Islet of Langerhans (tissue), 1 donor: Measurements from ENCODE around the gene CCL15.
"Not testable (repeated sequence)": the region's sequence is repeated elsewhere in the genome, so short reads cannot be mapped to it uniquely, and the experiment has no call there.

Source experiments
- FAIRE-seq: peaks from one replicate; lab custom pipeline; 2011; peaks lifted over from hg19 to GRCh38; lab: Jason Lieb, UNC

The CCL15 gene, protein sequence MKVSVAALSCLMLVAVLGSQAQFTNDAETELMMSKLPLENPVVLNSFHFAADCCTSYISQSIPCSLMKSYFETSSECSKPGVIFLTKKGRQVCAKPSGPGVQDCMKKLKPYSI

GRCh38 chr17:36001110-36001771, at the start of gene CCL15:
TSS of gene CCL15 (minus strand) at chr17:36001553. CDS start at chr17:36001492, 61 bp downstream.
- no peak for FAIRE-seq

DNA sequence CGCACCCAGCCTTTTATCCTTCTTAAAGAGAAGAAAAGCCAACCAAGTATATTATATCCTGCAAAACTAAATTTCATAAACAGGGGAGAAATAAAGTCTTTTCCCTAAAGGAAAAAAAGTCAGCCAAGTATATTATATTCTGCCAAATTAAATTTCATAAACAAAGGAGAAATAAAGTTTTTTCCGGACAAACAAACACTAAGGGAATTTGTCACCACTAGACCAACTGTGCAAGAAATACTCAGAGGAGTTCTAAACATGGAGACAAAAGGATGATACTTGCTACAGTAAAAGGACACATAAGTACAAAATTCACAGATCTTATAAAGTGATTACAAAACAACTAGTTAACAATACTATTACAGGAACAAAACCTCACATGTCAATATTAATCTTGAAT, 48.3 kb upstream of the CCL15 start:
- FAIRE-seq: no peak

GRCh38 chr17:36048066-36048465, 46.7 kb upstream of the CCL15 start:
- no peak for FAIRE-seq

- FAIRE-seq: no peak
Observed at GRCh38 chr17:36036235-36036634, 34.9 kb upstream of the CCL15 start.

GRCh38 chr17:36034127-36034526, 32.8 kb upstream of the CCL15 start:
- no peak for FAIRE-seq

DNA sequence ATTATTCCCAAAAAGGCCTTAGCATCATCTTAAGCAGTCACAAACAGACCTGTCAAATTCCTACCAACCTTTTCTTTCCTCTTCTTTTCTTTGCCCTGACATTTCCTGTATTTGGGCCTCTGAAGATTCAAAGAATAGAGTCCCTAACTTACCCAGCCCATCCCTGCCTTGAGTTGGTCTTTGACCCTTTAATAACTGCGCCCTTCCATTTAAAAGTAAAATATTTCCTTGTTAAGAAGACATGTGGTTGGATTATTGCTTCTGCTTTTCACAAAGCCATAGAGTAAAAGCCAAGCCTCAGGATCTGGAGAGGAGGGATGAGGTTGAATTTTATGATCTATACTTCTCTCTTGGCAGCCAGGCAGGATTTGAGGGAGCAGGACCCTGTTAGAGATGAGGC, 29.6 kb upstream of the CCL15 start:
- FAIRE-seq: no peak

- FAIRE-seq: no peak
Observed at GRCh38 chr17:36027761-36028160, 26.4 kb upstream of the CCL15 start.

DNA sequence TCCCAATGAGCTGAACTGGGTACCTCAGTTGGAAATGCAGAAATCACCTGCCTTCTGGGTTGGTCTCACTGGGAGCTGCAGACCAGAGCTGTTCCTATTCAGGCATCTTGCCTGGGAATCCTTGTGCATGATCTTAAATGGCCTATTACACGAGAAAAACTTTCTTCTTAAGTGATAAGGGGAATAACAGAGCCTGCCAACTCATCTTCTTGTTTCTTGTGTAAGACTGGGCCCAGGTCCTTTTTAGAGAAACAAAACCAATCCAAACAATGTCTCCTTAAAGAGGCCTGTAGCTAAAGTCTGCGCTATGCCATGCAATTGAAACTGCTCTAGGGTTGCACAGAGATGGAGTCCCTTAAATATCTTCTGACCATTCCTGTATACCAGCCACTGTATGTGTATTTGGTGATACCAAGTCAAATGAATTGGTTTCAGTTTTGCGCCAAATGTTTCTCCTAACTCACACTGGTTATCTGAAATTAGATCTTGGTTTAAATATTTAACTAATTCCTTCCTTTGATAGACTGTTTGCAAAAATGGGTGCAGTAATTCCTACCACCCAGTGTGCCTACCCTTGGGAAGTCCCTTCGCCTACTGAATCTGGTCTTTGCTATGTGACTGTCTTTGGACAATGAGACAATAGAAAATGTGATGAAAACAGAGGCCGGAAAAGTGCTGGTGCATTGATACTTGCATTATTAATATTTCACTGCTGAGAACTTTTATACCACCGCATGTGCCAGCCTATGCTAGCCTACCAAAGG, 22.9 kb upstream of the CCL15 start:
- no peak for FAIRE-seq

DNA sequence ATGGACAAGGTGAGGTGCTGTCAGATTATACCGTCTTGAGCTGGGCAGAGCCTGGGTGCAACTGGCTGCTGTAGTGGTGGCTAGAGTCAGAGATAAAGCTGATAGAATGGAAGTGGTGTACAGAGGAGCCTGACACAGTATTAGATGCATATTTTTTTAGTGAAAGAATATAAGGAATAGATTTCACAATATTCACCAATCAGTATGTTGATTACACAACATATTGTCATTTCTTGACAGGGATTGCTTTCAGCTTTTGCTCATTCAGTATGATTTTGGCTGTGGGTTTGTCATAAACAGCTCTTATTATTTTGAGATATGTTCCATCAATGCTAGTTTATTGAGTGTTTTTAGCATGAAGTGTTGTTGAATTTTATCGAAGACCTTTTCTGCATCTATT, 18.1 kb upstream of the CCL15 start:
- FAIRE-seq: no peak

DNA sequence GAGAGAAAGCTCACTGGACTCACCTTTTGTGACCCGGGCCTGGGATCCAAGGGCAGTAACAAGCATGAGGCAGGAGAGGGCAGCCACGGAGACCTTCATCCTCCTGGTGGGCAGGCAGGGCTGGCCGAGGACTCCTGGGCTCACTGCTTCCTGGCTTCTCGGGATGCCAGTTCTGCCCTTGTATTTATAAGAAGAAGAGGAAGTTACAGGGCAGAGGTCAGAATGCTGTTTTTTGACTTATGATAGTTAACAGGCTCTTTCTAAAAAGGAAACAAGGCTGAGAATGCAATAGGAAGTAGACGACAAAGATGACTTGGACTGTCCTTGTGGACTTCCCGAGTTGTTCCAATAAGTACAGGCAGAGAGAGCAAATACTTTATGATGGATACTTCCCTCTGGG, 16.4 kb upstream of the CCL15 start, which contains the start of gene CCL23:
Gene CCL23 (minus strand): TSS at position 174 of the 400 bp plus-strand sequence. CDS start 75 bp downstream, at position 99.
- no peak for FAIRE-seq

DNA sequence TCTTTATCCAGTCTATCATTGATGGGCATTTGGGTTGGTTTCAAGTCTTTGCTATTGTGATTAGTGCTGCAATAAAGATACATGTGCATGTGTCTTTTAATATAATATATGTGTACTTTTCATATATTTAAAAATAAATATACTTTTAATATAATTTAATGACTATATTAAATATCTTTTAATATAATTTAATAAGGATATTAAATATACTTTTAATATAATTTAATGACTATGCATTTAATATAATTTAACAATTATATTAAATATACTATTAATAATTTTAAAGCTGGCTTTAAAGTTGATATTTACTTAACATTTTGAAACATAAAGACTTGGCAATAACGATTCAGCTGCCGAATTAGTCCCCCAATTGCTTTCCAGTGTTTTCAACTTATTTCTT, 15.2 kb upstream of the CCL15 start:
- no peak for FAIRE-seq

- FAIRE-seq: not testable (repeated sequence)
Observed at GRCh38 chr17:36015895-36016294, 14.5 kb upstream of the CCL15 start.

DNA sequence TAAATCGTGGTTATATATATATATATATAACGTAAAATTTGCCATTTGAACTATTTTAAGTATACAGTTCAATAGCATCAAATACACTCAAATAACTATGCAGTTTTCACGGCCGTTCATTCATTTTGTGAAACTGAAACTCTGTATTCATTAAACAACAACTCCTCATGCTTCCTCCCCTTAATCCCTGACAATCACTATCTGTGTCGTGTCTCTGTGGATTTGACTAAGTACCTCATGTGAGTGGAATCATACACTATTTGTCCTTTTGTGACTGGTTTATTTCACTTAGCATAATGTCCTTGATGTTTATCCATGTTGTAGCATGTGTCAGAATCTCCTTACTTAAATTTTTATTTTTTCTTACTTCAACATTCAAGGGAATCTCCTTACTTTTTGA, 13.6 kb upstream of the CCL15 start:
- no peak for FAIRE-seq

DNA sequence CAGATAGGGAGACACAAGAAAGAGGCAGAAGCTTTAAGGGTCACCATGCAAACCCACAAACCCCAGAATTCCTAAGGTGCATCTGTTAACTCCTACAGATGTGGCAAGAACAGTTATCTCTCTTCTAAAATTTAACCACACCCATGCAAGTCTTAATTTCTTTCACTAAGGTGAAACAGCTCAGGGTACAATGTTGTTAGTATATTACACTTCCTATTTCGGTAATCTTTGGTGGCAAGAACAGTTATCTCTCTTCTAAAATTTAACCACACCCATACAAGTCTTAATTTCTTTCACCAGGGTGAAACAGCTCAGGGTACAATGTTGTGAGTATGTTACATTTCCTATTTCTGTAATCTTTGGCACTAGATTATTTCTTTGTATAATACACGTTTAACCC, 9.8 kb upstream of the CCL15 start:
- no peak for FAIRE-seq

DNA sequence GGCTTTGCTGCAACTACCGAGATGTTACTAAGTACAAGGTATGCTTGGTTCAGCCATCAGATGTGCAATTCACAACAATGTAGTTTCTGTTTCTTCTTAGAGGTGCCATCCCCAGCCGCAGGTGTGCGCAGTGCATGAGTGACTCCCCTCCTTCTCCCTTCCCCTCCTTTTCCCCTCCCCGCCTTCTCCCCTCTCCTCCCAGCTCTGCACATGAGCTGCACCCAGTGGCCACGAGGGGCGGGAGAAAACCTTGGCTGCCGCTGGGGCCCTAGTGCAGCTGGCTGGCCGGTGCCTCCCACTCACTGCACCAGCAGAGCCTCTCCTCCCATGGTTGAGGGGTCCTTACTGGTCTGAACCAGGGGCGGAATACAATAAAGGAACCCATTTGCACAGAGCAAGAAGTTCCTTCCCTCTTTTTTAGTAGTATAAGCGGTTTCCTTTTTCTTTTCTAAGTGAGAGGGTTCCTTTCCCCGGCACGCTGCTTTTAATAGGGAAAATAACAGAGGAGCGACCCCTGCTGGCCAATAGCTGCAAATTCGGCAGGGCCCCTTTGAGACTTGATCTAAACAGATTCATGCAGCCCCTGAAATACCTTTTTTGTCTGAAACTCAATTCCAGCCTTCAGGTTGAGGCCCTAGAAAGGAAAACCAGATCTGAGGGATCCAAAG, 7.8 kb upstream of the CCL15 start:
- no peak for FAIRE-seq

DNA sequence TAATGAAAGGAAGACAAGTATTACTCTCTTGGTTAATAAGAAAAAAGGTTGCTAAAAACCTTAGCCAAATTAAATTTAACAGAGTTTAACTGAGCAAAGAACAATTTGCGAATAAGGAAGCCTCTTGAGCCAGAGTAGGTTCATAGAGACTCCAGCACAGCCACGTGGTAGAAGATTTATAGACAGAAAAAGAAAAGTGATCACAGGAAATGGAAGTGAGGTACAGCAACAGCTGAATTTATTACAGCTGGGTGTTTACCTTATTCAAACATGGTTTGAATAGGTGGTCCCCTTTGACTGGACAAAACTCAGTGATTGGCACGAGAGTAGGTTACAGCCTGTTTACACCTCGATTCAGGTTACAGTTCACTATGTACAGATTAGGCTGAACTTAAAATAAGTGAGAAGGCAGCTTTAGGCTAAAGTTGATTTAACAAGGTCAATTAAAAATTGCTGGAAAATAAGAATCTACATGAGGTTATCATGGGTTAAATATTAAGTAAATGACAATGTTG, 3.3 kb upstream of the CCL15 start:
- FAIRE-seq: no peak

DNA sequence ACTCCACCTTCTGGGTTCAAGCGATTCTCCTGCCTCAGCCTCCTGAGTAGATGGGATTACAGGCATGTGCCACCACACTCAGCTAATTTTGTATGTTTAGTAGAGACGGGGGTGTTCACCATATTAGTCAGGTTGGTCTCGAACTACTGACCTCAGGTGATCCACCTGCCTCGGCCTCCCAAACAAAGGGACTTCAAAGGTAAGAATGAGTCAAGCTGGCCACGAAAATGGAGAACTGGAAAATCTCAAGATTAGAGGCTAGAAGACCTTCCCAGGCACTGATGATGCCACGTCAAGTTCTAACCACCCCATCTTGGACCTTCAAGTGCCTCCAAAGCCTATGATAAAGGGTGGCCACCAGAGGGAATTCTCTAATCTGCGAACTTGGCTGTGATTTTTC, 1.3 kb upstream of the CCL15 start:
- FAIRE-seq: no peak

- no peak for FAIRE-seq
Observed at GRCh38 chr17:36001862-36002603, 680 bp upstream of the CCL15 start.

DNA sequence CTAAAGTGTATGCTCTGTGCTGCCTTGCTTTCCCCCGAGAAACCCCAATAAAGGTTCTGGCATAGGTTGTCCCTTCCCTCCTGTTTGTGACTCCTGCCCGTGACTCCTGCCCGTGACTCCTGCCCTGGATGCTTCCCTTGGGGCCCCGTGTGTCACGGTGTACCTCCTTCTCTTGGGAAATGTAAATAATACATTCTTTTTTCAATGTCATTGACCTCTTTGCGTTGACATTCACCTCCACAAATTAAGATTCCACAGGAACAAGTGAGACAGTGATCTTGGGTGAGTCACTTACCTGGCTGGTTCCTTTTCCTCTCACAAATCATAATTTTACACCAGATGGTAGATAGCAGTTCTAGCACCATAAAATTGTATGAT, 632 bp downstream of the CCL15 start:
- no peak for FAIRE-seq

DNA sequence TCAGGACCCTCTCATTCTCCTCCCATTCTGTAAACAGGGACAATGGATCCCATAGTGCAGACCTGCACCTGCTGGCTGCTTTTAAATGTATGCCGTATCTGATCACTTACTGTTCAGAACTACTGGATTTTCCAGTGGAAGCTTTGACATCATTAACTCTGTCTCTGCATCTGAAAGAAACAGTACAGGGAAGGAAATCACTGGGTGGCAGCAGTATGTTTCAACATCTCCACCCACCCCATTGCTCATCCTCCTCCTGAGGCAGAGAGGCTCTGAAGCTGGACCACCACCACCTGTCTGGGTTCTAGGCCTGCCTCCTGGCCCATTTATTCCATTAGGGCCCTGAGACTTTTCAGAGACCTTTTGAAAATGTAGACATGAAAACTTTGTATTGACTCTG, 2.6 kb downstream of the CCL15 start:
- FAIRE-seq: no peak

DNA sequence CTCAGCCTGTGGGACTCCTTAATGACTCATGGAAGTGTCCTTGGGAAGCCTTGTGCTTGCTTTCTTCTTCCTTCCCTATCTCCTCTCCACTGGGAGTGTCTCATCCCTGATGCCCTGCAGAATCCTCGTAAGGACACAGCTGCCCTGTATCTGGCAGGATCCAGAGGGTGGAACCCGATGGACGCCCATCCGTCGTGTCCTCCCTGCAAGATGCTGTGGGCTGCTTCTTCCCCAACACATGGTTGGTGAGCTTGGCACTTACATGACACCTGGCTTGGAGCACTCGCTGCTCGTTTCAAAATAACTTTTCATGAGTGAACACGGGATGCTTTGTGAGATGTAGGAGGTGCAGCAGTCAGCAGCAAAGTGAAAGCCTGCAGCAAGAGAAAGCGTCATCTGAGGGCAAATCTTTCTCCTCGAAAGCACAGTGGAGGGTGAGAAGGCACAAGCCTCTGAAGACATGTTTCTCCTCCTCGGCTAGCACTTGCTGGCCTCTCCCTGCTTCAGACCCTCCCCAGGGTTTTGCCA, 3.3 kb downstream of the CCL15 start:
- no peak for FAIRE-seq

DNA sequence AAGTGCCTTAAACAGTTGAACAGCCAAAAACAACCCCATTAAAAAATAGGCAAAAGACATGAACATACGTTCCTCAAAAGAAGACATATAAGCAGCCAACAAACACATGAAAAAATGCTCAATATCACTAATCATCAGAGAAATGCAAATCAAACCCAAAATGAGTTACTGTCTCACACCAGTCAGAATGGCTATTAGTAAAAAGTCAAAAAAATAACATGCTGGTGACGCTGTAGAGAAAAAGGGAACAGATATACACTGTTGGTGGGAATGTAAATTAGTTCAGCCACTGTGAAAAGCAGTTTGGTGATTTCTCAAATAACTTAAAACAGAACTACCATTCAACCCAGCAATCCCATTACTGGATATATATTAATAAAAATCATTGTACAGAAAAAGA, 6.0 kb downstream of the CCL15 start:
- FAIRE-seq: not testable (repeated sequence)
